ENCODE measurements around the gene TRIM67.

DNA sequence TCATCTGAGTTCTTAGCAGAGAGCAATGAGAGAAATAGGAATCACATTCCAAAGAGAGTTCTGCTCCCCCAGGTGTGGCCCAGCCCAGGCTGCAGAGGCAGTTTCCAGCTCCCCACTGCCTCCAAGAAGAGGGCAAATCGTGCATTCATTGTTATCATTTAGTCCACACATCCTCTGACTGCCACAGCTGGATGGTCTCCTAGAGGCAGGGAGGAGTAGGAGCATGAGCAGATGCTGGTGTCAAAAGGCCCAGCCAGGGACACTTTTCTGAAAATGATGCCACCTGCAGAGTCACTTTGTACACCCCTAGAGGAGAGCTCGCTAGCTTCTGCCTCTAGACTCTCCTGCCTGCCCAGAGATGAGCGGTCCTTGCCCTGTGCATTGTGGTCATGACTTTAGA is 45.6 kb downstream of the TRIM67 start:
- TF ChIP-seq POLR2AphosphoS5 (IDR thresholded peaks at IDR 0.05; ENCODE audit: low read depth, low read length): no peak
- no peak for TF ChIP-seq TAF1 (IDR thresholded peaks at IDR 0.05; ENCODE audit: low read depth, low read length)
- no peak for TF ChIP-seq POLR2A (IDR thresholded peaks at IDR 0.05; ENCODE audit: low read depth, low read length)
- no peak for TF ChIP-seq POU2F2 (IDR thresholded peaks at IDR 0.05; ENCODE audit: low read depth, low read length)
